Endothelial cell of umbilical vein (primary cell): Measurements from ENCODE around the gene TIMM17A. TPM values are rescaled to one million over a fixed set of nuclear protein-coding genes. Genes with fewer than 3 reads are reported as not detected.

Experiments used
- BruUV-seq: library from RNA; stranded (reverse); fragments of 400-500 nt; replicated peaks from 2 replicates; lab custom pipeline; 2021; lab: Mats Ljungman, UMichigan
- CTCF ChIA-PET: fragments of 300-600, 350-600 bp; sonication (Branson Sonifier 250); formaldehyde crosslinking; loops from one replicate; lab custom pipeline; 2021; ENCODE audit warnings: antibody characterized with exemption, inconsistent platforms; lab: Charles Lee
- POLR2A ChIA-PET: fragments of 300-600, 350-600 bp; sonication (Branson Sonifier 250); formaldehyde crosslinking; loops from one replicate; lab custom pipeline; 2021; ENCODE audit warnings: antibody characterized with exemption, inconsistent platforms; lab: Charles Lee
- DNase-seq: peaks from one replicate; pipeline ENCODE4 v3.0.0-alpha.2; 2011; ENCODE audit warnings: low read depth, low spot score
- FAIRE-seq: peaks from 2 replicates; lab custom pipeline; 2011; peaks lifted over from hg19 to GRCh38; lab: Jason Lieb, UNC
- H2AFZ ChIP-seq: 2 replicates; pipeline ENCODE4 v1.6.0; 2012; ENCODE audit warnings: low read depth, low read length, control low read depth, inconsistent platforms
- H3K27ac ChIP-seq: 2 replicates; pipeline ENCODE4 v1.5.1; 2011; ENCODE audit warnings: low read depth, mild to moderate bottlenecking, control low read depth, low read length, moderate library complexity; ENCODE audit not compliant: insufficient read depth
- H3K27me3 ChIP-seq, 2 experiments: 2 replicates each; pipeline versions ENCODE4 v1.6.0 to v1.6.1; 2011; ENCODE audit warnings: low read length in 2 of 2, mixed read lengths in 1 of 2; ENCODE audit not compliant: control insufficient read depth in 2 of 2, insufficient read depth in 2 of 2
- H3K36me3 ChIP-seq, 2 experiments: 2 replicates in 1 of 2; 3 replicates in 1 of 2; pipeline ENCODE4 v1.5.1; 2011; ENCODE audit warnings: low read length in 2 of 2, mild to moderate bottlenecking in 1 of 2, moderate library complexity in 1 of 2; ENCODE audit not compliant: control insufficient read depth in 2 of 2, insufficient read depth in 2 of 2; ENCODE audit errors: extremely low read depth in 1 of 2
- H3K4me1 ChIP-seq: 3 replicates; pipeline ENCODE4 v1.5.1; 2011; ENCODE audit warnings: mild to moderate bottlenecking, low read length; ENCODE audit not compliant: control insufficient read depth, insufficient read depth; ENCODE audit errors: extremely low read depth
- H3K4me2 ChIP-seq: 2 replicates; pipeline ENCODE4 v1.6.1; 2011; ENCODE audit warnings: low read length, control low read depth, mixed read lengths; ENCODE audit not compliant: insufficient read depth
- H3K4me3 ChIP-seq, 3 experiments: fragments of 200-600 bp in 1 of 3; sonication (generic), shearing (Covaris generic) in 1 of 3; replicated peaks in 1 of 3; 2 replicates each; pipeline ENCODE4 v1.5.1; 2011 to 2016; ENCODE audit warnings: control low read depth in 3 of 3, low read length in 3 of 3, mild to moderate bottlenecking in 2 of 3, inconsistent platforms in 1 of 3, low read depth in 1 of 3, moderate library complexity in 1 of 3; ENCODE audit not compliant: insufficient read depth in 1 of 3
- H3K79me2 ChIP-seq: 2 replicates; pipeline ENCODE4 v1.6.0; 2012; ENCODE audit warnings: low read length, inconsistent platforms; ENCODE audit not compliant: control insufficient read depth, insufficient read depth
- H3K9ac ChIP-seq: replicated peaks from 2 replicates; pipeline ENCODE3; 2011; ENCODE audit warnings: low read length, control low read depth; ENCODE audit not compliant: insufficient read depth; ENCODE audit errors: extremely low read depth
- H3K9me1 ChIP-seq: replicated peaks from 3 replicates; pipeline ENCODE4 v1.6.0; 2011; ENCODE audit warnings: mild to moderate bottlenecking, low read length; ENCODE audit not compliant: control insufficient read depth, insufficient read depth; ENCODE audit errors: extremely low read depth
- H3K9me3 ChIP-seq: replicated peaks from 2 replicates; pipeline ENCODE4 v1.5.1; 2012; ENCODE audit warnings: low read length, inconsistent platforms; ENCODE audit not compliant: control insufficient read depth, insufficient read depth
- H4K20me1 ChIP-seq: replicated peaks from 2 replicates; pipeline ENCODE3; 2011; ENCODE audit warnings: mild to moderate bottlenecking, low read length; ENCODE audit not compliant: control insufficient read depth, insufficient read depth; ENCODE audit errors: extremely low read depth
- EZH2 ChIP-seq: IDR thresholded peaks from 2 replicates; pipeline ENCODE4 v1.6.1; 2012; ENCODE audit warnings: borderline replicate concordance, low read depth, mild to moderate bottlenecking, moderate library complexity, low read length, inconsistent platforms; ENCODE audit not compliant: severe bottlenecking
- FOS ChIP-seq: IDR thresholded peaks from 2 replicates; pipeline ENCODE4 v1.6.1; 2011; ENCODE audit warnings: mild to moderate bottlenecking, low read length, moderate library complexity, borderline replicate concordance; ENCODE audit not compliant: insufficient read depth
- GATA2 ChIP-seq: IDR thresholded peaks from 2 replicates; pipeline ENCODE4 v1.7.0; 2011; ENCODE audit warnings: low read depth, mild to moderate bottlenecking, moderate library complexity, mixed read lengths, low read length; ENCODE audit not compliant: insufficient read length, insufficient read depth
- JUN ChIP-seq: IDR thresholded peaks from 2 replicates; pipeline ENCODE4 v1.6.1; 2011; ENCODE audit warnings: borderline replicate concordance, low read depth; ENCODE audit not compliant: insufficient read length, insufficient read depth
- MYC ChIP-seq: IDR thresholded peaks from one replicate; pipeline ENCODE4 v1.6.1; 2011; ENCODE audit warnings: mild to moderate bottlenecking, low read depth, low read length
- POLR2A ChIP-seq: IDR thresholded peaks from 2 replicates; pipeline ENCODE4 v1.6.1; 2012; ENCODE audit warnings: low read depth, mild to moderate bottlenecking, control low read depth, low read length
- POLR2AphosphoS5 ChIP-seq: IDR thresholded peaks from 2 replicates; pipeline ENCODE4 v1.6.1; 2012; ENCODE audit warnings: low read depth, mild to moderate bottlenecking, control low read depth, low read length, moderate library complexity; ENCODE audit not compliant: insufficient read depth
- dilution Hi-C: fragments of 300-500 bp; cut with MboI; formaldehyde crosslinking; loops from one replicate; pipeline ENCODE4 v1.15.0; 2019; ENCODE audit warnings: low sequenced_read_pairs; ENCODE audit not compliant: extremely low pct_ligation_motif_present
- intact Hi-C: fragments of 100-400 bp; cut with micrococcal nuclease; formaldehyde crosslinking; loops from one replicate; pipeline ENCODE4 v1.10.0; 2022
- polyA plus RNA-seq, 4 experiments: library from polyadenylated mRNA; depleted of rRNA in 3 of 4; stranded (reverse) in 3 of 4; unstranded in 1 of 4; fragments of >200 nt; gene quantifications; 2 replicates each; pipeline versions ENCODE4 v1.2.1 to v1.2.3, GENCODE V29; 2011 to 2012; ENCODE audit warnings: missing spikeins in 1 of 4
- total RNA-seq: library from RNA; stranded (reverse); gene quantifications from 2 replicates; pipeline ENCODE4 v1.2.3, GENCODE V29; 2021
- TF ChIP-seq, protein P1 (sequence below): IDR thresholded peaks from 2 replicates; pipeline ENCODE4 v1.6.1; 2011; ENCODE audit not compliant: insufficient read depth, insufficient read length
- TF ChIP-seq, protein P2 (sequence below), 2 donors: IDR thresholded peaks; 1 replicate in 1 of 2; 2 replicates in 1 of 2; pipeline ENCODE4 v1.5.1; 2011; ENCODE audit warnings: low read length in 2 of 2, mild to moderate bottlenecking in 2 of 2, moderate library complexity in 2 of 2, control low read depth in 1 of 2, inconsistent platforms in 1 of 2, low read depth in 1 of 2; ENCODE audit not compliant: insufficient read depth in 1 of 2; ENCODE audit errors: extremely low read depth in 1 of 2

TIMM17A gene
- total and polyA plus RNA-seq, 2 donors (not counting 3 experiments of a cell fraction or from before 2014, with no cell fraction given) = 57.9 to 105 TPM

DNA sequence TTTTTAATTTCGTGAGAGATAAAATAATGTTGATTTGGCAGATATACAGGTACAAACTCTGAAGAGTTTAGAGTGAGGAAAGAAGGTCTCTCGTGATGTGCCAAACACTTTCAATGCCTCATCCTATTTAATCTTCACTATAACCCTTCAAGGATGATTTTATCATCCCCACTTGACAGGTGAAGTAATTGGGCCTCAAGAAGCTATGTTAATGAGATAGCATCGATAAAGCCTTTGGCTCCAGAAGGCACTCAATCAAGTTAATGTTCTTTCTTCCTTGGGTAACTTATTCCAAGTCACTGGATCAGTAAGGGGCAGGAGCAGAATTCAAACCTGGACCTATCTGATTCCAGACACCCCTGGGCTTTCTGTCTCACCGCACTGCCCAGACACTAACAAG, 16.2 kb upstream of the TIMM17A start:
- no peaks in the 10 kb centered on the region for H3K79me2 ChIP-seq
- dilution Hi-C loops = no loop called here
- no peak overlapping the region for H2AFZ ChIP-seq
- H3K27me3 ChIP-seq = no peaks in the 10 kb centered on the region
- no peak overlapping the region for H3K27ac ChIP-seq
- intact Hi-C loops = no loop called here
- no peaks in the 10 kb centered on the region for H3K9me1 ChIP-seq
- TF ChIP-seq POLR2A (no peak), JUN (no peak), GATA2 (no peak), POLR2AphosphoS5 (no peak), EZH2 (no peak), FOS (no peak), MYC (no peak)
- TF ChIP-seq, protein P1, sequence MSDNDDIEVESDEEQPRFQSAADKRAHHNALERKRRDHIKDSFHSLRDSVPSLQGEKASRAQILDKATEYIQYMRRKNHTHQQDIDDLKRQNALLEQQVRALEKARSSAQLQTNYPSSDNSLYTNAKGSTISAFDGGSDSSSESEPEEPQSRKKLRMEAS = no peak
- TF ChIP-seq, protein P2, sequence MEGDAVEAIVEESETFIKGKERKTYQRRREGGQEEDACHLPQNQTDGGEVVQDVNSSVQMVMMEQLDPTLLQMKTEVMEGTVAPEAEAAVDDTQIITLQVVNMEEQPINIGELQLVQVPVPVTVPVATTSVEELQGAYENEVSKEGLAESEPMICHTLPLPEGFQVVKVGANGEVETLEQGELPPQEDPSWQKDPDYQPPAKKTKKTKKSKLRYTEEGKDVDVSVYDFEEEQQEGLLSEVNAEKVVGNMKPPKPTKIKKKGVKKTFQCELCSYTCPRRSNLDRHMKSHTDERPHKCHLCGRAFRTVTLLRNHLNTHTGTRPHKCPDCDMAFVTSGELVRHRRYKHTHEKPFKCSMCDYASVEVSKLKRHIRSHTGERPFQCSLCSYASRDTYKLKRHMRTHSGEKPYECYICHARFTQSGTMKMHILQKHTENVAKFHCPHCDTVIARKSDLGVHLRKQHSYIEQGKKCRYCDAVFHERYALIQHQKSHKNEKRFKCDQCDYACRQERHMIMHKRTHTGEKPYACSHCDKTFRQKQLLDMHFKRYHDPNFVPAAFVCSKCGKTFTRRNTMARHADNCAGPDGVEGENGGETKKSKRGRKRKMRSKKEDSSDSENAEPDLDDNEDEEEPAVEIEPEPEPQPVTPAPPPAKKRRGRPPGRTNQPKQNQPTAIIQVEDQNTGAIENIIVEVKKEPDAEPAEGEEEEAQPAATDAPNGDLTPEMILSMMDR (IDR thresholded peaks at IDR 0.05; ENCODE audit: extremely low read depth in 1 of 2, insufficient read depth in 1 of 2, low read depth in 1 of 2, low read length in 2 of 2) = no peak
- no TSS peak for BruUV-seq
- DNase-seq = no peak
- H3K9me3 ChIP-seq = no peaks in the 10 kb centered on the region
- no peaks in the 10 kb centered on the region for H3K4me1 ChIP-seq
- ChIA-PET POLR2A (no interaction called here), CTCF (interaction anchor here (1.5 to 1.9 kb wide), 2 partner anchors 14 to 43 kb away, joined by 5 to 8 read pairs; no protein-coding TSS in a partner anchor)
- H3K36me3 ChIP-seq = no peaks in the 10 kb centered on the region
- H4K20me1 ChIP-seq = no peaks in the 10 kb centered on the region
- H3K9ac ChIP-seq = no peak overlapping the region
- H3K4me2 ChIP-seq = no peak overlapping the region
- FAIRE-seq = no peak
- no peak overlapping the region for H3K4me3 ChIP-seq
